ENCODE measurements around the gene ZNFX1. TPM values are rescaled to one million over a fixed set of nuclear protein-coding genes. Genes with fewer than 3 reads are reported as not detected.
A peak's percentile ranks its signal among the peaks of the same experiment; 100 is the strongest.

The ZNFX1 gene
- total and polyA plus RNA-seq, 9 of the 15 experiments (the other 6 are each of a cell fraction or from before 2014, with no cell fraction given), result 3.8 to 13.8 (median 10.3) TPM

DNA sequence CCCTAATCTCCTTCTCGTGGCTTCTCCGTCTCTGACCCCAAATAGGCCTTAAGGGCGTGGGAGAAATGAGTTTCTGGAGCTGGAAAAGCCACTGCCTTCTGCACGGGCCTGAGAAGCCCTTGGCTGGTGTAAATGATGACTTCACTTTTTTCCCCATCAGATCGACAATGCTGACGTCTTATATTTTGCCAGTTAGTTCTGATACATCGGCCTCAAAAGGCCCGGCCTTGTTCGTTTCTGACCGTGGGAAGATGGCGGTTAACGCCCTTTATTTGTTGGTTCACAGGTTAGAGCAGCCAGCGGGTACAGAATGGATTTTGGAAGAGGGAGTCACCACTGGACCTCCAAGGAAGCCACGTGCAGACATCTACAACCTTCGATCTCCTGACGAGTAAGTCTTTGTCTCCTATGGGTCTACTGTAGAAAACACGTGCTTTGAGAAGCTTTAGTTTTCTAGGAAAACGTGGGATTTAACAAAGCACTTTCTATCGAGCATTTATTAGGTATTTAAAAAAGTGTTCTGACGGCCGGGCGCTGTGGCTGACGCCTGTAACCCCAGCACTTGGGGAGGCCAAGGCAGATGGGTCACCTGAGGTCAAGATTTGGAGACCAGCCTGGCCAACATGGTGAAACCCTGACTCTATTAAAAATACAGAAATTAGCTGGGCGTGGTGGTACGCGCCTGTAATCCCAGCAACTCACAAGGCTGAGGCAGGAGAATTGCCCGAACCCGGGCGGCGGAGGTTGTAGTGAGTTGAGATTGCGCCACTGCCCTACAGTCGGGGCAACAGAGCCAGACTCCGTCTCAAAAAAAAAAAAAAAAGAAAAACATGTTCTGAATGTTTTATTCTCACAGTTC is 1.2 kb upstream of the ZNFX1 start (continued):
- TF ChIP-seq, protein P1, sequence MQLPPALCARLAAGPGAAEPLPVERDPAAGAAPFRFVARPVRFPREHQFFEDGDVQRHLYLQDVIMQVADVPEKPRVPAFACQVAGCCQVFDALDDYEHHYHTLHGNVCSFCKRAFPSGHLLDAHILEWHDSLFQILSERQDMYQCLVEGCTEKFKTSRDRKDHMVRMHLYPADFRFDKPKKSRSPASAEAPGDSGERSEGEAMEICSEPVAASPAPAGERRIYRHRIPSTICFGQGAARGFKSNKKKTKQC (CRISPR knock-in tag; IDR thresholded peaks at IDR 0.05), result peak; percentile 3; the same call in 1 of the 2 replicates
- no peak for TF ChIP-seq SMAD4 (CRISPR knock-in tag; conservative IDR thresholded peaks at IDR 0.05)
- no peak; the same call in 1 of the 2 replicates for TF ChIP-seq CBFB (CRISPR knock-in tag; IDR thresholded peaks at IDR 0.05)
- TF ChIP-seq, protein P2, sequence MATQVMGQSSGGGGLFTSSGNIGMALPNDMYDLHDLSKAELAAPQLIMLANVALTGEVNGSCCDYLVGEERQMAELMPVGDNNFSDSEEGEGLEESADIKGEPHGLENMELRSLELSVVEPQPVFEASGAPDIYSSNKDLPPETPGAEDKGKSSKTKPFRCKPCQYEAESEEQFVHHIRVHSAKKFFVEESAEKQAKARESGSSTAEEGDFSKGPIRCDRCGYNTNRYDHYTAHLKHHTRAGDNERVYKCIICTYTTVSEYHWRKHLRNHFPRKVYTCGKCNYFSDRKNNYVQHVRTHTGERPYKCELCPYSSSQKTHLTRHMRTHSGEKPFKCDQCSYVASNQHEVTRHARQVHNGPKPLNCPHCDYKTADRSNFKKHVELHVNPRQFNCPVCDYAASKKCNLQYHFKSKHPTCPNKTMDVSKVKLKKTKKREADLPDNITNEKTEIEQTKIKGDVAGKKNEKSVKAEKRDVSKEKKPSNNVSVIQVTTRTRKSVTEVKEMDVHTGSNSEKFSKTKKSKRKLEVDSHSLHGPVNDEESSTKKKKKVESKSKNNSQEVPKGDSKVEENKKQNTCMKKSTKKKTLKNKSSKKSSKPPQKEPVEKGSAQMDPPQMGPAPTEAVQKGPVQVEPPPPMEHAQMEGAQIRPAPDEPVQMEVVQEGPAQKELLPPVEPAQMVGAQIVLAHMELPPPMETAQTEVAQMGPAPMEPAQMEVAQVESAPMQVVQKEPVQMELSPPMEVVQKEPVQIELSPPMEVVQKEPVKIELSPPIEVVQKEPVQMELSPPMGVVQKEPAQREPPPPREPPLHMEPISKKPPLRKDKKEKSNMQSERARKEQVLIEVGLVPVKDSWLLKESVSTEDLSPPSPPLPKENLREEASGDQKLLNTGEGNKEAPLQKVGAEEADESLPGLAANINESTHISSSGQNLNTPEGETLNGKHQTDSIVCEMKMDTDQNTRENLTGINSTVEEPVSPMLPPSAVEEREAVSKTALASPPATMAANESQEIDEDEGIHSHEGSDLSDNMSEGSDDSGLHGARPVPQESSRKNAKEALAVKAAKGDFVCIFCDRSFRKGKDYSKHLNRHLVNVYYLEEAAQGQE (IDR thresholded peaks at IDR 0.05; ENCODE audit: borderline replicate concordance), result no peak
- TF ChIP-seq, protein P2 (CRISPR knock-in tag; IDR thresholded peaks at IDR 0.05; ENCODE audit: low read depth), result no peak
- TF ChIP-seq, protein P3, sequence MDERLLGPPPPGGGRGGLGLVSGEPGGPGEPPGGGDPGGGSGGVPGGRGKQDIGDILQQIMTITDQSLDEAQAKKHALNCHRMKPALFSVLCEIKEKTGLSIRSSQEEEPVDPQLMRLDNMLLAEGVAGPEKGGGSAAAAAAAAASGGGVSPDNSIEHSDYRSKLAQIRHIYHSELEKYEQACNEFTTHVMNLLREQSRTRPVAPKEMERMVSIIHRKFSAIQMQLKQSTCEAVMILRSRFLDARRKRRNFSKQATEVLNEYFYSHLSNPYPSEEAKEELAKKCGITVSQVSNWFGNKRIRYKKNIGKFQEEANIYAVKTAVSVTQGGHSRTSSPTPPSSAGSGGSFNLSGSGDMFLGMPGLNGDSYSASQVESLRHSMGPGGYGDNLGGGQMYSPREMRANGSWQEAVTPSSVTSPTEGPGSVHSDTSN (CRISPR knock-in tag; IDR thresholded peaks at IDR 0.05; ENCODE audit: low read depth), result no peak
- TF ChIP-seq, protein P3 (tag; conservative IDR thresholded peaks at IDR 0.05; ENCODE audit: low read depth), result no peak
- no peak; the same call in 1 of the 2 replicates for TF ChIP-seq STAT5A (IDR thresholded peaks at IDR 0.05; ENCODE audit: borderline replicate concordance, low read length)
- no peak for TF ChIP-seq MAZ (CRISPR knock-in tag; conservative IDR thresholded peaks at IDR 0.05 in 1 of 2, IDR thresholded peaks at IDR 0.05 in 1 of 2)
- TF ChIP-seq NELFE (IDR thresholded peaks at IDR 0.05; ENCODE audit: insufficient read depth, insufficient read length), result no peak
- TF ChIP-seq, protein P4, sequence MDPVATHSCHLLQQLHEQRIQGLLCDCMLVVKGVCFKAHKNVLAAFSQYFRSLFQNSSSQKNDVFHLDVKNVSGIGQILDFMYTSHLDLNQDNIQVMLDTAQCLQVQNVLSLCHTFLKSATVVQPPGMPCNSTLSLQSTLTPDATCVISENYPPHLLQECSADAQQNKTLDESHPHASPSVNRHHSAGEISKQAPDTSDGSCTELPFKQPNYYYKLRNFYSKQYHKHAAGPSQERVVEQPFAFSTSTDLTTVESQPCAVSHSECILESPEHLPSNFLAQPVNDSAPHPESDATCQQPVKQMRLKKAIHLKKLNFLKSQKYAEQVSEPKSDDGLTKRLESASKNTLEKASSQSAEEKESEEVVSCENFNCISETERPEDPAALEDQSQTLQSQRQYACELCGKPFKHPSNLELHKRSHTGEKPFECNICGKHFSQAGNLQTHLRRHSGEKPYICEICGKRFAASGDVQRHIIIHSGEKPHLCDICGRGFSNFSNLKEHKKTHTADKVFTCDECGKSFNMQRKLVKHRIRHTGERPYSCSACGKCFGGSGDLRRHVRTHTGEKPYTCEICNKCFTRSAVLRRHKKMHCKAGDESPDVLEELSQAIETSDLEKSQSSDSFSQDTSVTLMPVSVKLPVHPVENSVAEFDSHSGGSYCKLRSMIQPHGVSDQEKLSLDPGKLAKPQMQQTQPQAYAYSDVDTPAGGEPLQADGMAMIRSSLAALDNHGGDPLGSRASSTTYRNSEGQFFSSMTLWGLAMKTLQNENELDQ (CRISPR knock-in tag; IDR thresholded peaks at IDR 0.05; ENCODE audit: borderline replicate concordance), result no peak
